Adrenal gland (tissue), 12 donors: ENCODE measurements around the gene SCNN1G. TPM values are rescaled to one million over a fixed set of nuclear protein-coding genes. Genes with fewer than 3 reads are reported as not detected.
"Not testable (repeated sequence)": the region's sequence is repeated elsewhere in the genome, so short reads cannot be mapped to it uniquely, and the experiment has no call there.

Experiments
- DNase-seq, 7 donors: peaks; one replicate each; pipeline ENCODE4 v3.0.0-alpha.2; 2019 to 2020
- H3K27ac ChIP-seq, 5 donors: fragments of 200-600 bp; sonication (generic) in 4 of 5; 1 replicate in 3 of 5; 2 replicates in 2 of 5; pipeline versions ENCODE4 v1.5.1 to v1.8.0; 2016 to 2020; ENCODE audit warnings: mild to moderate bottlenecking in 1 of 5
- H3K27me3 ChIP-seq: fragments of 200-600 bp; 2 replicates; pipeline ENCODE4 v1.8.0; 2021
- H3K36me3 ChIP-seq, 2 donors: fragments of 200-600 bp; replicated peaks in 1 of 2; 1 replicate in 1 of 2; 2 replicates in 1 of 2; pipeline versions ENCODE4 v1.5.1 to v1.8.0; 2018 to 2022
- H3K4me1 ChIP-seq, 2 donors: fragments of 200-600 bp; replicated peaks in 1 of 2; 1 replicate in 1 of 2; 2 replicates in 1 of 2; pipeline versions ENCODE4 v1.5.1 to v1.8.0; 2018 to 2021
- H3K4me3 ChIP-seq, 4 donors: fragments of 200-600 bp; sonication (generic) in 3 of 4; one replicate each; pipeline ENCODE4 v1.5.1; 2016 to 2018
- H3K9me3 ChIP-seq, 3 donors: fragments of 200-600 bp; sonication (generic) in 1 of 3; replicated peaks in 1 of 3; 1 replicate in 2 of 3; 2 replicates in 1 of 3; pipeline versions ENCODE4 v1.5.1 to v1.8.0; 2016 to 2021
- CTCF ChIP-seq, 6 experiments: fragments of 450-650 bp in 4 of 6; fragments of 200-600 bp in 2 of 6; sonication (generic) in 1 of 6; IDR thresholded peaks; 1 replicate in 5 of 6; 2 replicates in 1 of 6; pipeline versions ENCODE4 v1.5.1 to v1.8.0; 2016 to 2021; ENCODE audit warnings: antibody characterized with exemption in 6 of 6, mild to moderate bottlenecking in 2 of 6, moderate library complexity in 1 of 6
- POLR2A ChIP-seq, 2 donors: fragments of 450-650 bp; IDR thresholded peaks; one replicate each; pipeline ENCODE4 v1.6.1; 2017; ENCODE audit warnings: antibody characterized with exemption in 2 of 2, mild to moderate bottlenecking in 2 of 2, moderate library complexity in 1 of 2
- WGBS, 4 donors: extraction: QIAGEN DNeasy Blood & Tissue Kit in 2 of 4; methylation state at CpG; one replicate each; pipeline versions ENCODE4 v1.1.5 to v1.1.7; 2013 to 2017; 5-methylcytosine and 5-hydroxymethylcytosine counted together
- intact Hi-C, 2 donors: fragments of 100-400 bp; cut with DNase I; formaldehyde crosslinking; loops; one replicate each; pipeline versions ENCODE4 v1.14.1 to v1.15.0; 2022 to 2023
- polyA plus RNA-seq, 3 donors: library from polyadenylated mRNA; stranded (reverse); fragments of 200-250 nt in 2 of 3; fragments of 350-450 nt in 1 of 3; fragmentation: Illumina TruSeq in 1 of 3; extraction: RNeasy Lipid Tissue Mini Kit (QIAGEN cat#74804) in 1 of 3; gene quantifications; one replicate each; pipeline ENCODE4 v1.2.3, GENCODE V29; 2013 to 2014
- total RNA-seq, 9 donors: library from RNA; depleted of rRNA in 4 of 9; stranded (reverse); fragments of >200 nt in 4 of 9; fragments of 120-200 nt in 1 of 9; fragmentation: NEBNext Ultra II Directional in 1 of 9; extraction: Animal tissue kit (Norgen Biotek cat#: 25700) in 1 of 9; gene quantifications; one replicate each; pipeline versions ENCODE4 v1.1.0 to v1.2.4, GENCODE V29; 2013 to 2023
- donor health status: healthy with polysubstance abuse.
- donor health status: Bipolar disorder and iron deficiency.
- donor health status: DM: yes; HTN: yes; CAD: no.
- donor health status: DM: no; HTN: no; CAD: no.
- donor health status: DM: no; HTN: no; CAD: no.
- donor health status: DM: yes; HTN: yes; CAD: no.

Gene SCNN1G
- total and polyA plus RNA-seq, 12 donors = 0.07 to 0.11 (median 0.08) TPM; not detected in 9

DNA sequence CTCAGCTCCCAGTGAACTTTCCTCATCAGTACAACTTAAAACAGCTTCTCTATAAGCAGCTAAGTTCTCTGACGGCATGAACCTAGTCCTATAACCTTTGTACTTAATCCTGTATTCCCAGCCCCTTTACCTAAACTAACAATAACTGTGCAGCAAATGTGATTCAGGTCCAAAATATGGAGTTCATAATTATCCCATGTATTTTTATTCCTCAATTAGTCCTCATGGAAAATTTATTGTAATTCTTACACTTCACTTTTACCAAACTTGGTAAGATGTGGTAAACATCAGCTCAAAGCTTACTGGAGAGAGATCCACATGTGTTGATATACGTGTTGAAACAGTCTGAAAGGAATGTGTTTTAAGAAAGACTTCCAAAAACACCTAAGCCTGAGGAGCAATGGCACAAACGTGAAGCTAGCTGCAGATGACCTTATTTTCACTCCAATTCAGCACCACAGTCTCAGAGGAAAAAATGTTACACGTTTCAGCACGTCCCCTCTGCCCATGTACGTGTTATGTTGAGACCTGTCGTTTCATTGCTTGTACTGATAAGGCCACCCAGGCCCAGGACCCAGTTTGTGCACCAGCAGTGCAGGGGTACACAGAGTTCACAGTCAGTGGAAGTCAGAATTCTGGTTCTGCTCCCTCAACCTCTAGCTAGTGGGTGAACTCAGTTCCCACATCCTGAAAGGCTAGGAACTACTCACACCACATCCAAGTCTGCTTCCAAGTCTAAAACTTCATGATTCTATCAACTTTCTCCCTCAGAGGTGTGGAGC is 40.4 kb upstream of the SCNN1G start:
- peaks cover 10 to 48% of the 10 kb centered on the region in 2 donors for H3K4me1 ChIP-seq
- intact Hi-C loops = loop anchor here in 1 of 2 donors (10.0 kb wide), 1 partner anchor 57 kb away; no protein-coding TSS in a partner anchor

GRCh38 chr16:23143391-23143790 is 39.2 kb upstream of the SCNN1G start:
- H3K27ac ChIP-seq = no peak overlapping the region
- no peaks in the 10 kb centered on the region for H3K9me3 ChIP-seq
- intact Hi-C loops = loop anchor here in 1 of 2 donors (10.0 kb wide), 1 partner anchor 59 kb away; no protein-coding TSS in a partner anchor
- no peak overlapping the region for H3K4me3 ChIP-seq
- H3K27me3 ChIP-seq = no peaks in the 10 kb centered on the region
- TF ChIP-seq POLR2A (IDR thresholded peaks at IDR 0.05) (no peak), CTCF (IDR thresholded peaks at IDR 0.05) (no peak)
- 83 to 98% (median 89%) methylated on average over 3 of the region's 3 CpGs for WGBS, 4 donors
- peaks cover 20 to 59% of the 10 kb centered on the region in 2 donors for H3K4me1 ChIP-seq
- H3K36me3 ChIP-seq = no peaks in the 10 kb centered on the region
- DNase-seq = no peak

More for the DNA sequence above, 40.4 kb upstream of the SCNN1G start:
- no peak overlapping the region for H3K4me3 ChIP-seq
- no peaks in the 10 kb centered on the region for H3K36me3 ChIP-seq
- H3K27ac ChIP-seq = no peak overlapping the region
- TF ChIP-seq POLR2A (IDR thresholded peaks at IDR 0.05) (no peak), CTCF (IDR thresholded peaks at IDR 0.05) (no peak)
- peaks cover 0 to 9% (median 0%) of the 10 kb centered on the region in 3 donors for H3K9me3 ChIP-seq
- no peaks in the 10 kb centered on the region for H3K27me3 ChIP-seq
- WGBS, 4 donors = 77 to 81% (median 78%) methylated on average over 7 of the region's 7 CpGs
- DNase-seq = no peak

GRCh38 chr16:23144393-23144792 is 38.2 kb upstream of the SCNN1G start:
- not testable (repeated sequence) for DNase-seq, H3K27ac ChIP-seq, H3K27me3 ChIP-seq, H3K4me3 ChIP-seq, H3K36me3 ChIP-seq, H3K9me3 ChIP-seq
- intact Hi-C loops = loop anchor here in 1 of 2 donors (10.0 kb wide), 1 partner anchor 60 kb away; no protein-coding TSS in a partner anchor
- H3K4me1 ChIP-seq = peaks cover 22 to 61% of the 10 kb centered on the region in 2 donors
- WGBS, 4 donors = 97 to 99% (median 97%) methylated on average over 9 of the region's 9 CpGs

- Histone ChIP-seq H3K9me3 (no peaks in the 10 kb centered on the region), H3K36me3 (no peaks in the 10 kb centered on the region), H3K4me1 (peaks cover 22 to 56% of the 10 kb centered on the region in 2 donors), H3K4me3 (no peak overlapping the region), H3K27me3 (no peaks in the 10 kb centered on the region), H3K27ac (no peak overlapping the region)
- peak in 1 of 7 donors; percentile 10 for DNase-seq
- intact Hi-C loops = loop anchor here in 1 of 2 donors (10.0 kb wide), 1 partner anchor 60 kb away; no protein-coding TSS in a partner anchor
- TF ChIP-seq POLR2A (IDR thresholded peaks at IDR 0.05) (no peak), CTCF (IDR thresholded peaks at IDR 0.05) (no peak)
- WGBS, 4 donors = 67 to 83% (median 76%) methylated on average over 6 of the region's 6 CpGs
Observed at GRCh38 chr16:23145186-23145585, 37.4 kb upstream of the SCNN1G start.
